Mononuclear cell (primary cell): ENCODE measurements around the gene CD300H. TPM values are rescaled to one million over a fixed set of nuclear protein-coding genes. Genes with fewer than 3 reads are reported as not detected.
"Not testable (repeated sequence)": the region's sequence is repeated elsewhere in the genome, so short reads cannot be mapped to it uniquely, and the experiment has no call there.

Experiments
- H3K27me3 ChIP-seq: 2 replicates; pipeline ENCODE4 v1.6.0; 2011; ENCODE audit warnings: low read length, control low read depth; ENCODE audit not compliant: insufficient read depth
- H3K4me1 ChIP-seq: 2 replicates; pipeline ENCODE4 v1.5.1; 2011; ENCODE audit warnings: mild to moderate bottlenecking, low read length, control low read depth; ENCODE audit not compliant: insufficient read depth
- H3K4me3 ChIP-seq: 2 replicates; pipeline ENCODE4 v1.5.1; 2011; ENCODE audit warnings: mild to moderate bottlenecking, low read length, moderate library complexity
- H3K9me3 ChIP-seq: 2 replicates; pipeline ENCODE4 v1.5.1; 2011; ENCODE audit warnings: low read depth, mild to moderate bottlenecking, control low read depth, low read length
- total RNA-seq: library from RNA; depleted of rRNA; stranded (reverse); fragments of >200 nt; gene quantifications from one replicate; pipeline ENCODE4 v1.2.3, GENCODE V29; 2012

CD300H gene
- total RNA-seq, 1 donor = 0.73 TPM

DNA sequence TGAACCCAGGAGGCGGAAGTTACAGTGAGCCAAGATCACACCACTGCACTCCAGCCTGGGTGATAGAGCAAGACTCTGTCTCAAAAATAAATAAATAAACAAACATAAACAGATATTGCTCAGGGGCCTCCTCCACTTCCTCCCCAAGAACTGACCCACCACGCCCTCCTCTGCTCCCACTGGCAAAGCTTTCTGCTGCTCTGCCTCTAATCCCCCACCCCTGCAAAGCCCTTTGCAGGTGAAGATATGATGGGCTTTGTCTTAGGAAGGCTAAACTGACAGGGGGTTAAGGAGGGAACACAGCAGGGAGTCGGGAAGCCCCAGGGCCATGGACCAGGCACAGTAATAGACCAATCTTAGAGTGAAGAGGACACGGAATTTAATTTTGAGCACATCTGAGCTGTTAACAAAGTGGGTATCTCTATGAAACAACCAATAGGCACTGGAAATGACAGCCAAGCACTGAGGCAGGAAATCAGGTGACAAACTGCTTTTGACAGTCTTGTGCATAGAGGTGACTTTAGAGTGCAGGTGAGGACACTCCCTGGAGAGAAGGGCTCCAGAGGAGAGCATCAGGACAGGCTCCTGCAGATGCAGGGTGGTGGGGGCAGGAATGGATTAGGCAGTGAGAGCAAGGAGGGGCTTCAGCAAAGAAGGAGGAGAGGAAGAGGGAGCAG is 31.2 kb upstream of the CD300H start:
- H3K27me3 ChIP-seq = no peaks in the 10 kb centered on the region
- H3K4me1 ChIP-seq = peaks cover 86% of the 10 kb centered on the region
- no peaks in the 10 kb centered on the region for H3K9me3 ChIP-seq
- H3K4me3 ChIP-seq = no peak overlapping the region

DNA sequence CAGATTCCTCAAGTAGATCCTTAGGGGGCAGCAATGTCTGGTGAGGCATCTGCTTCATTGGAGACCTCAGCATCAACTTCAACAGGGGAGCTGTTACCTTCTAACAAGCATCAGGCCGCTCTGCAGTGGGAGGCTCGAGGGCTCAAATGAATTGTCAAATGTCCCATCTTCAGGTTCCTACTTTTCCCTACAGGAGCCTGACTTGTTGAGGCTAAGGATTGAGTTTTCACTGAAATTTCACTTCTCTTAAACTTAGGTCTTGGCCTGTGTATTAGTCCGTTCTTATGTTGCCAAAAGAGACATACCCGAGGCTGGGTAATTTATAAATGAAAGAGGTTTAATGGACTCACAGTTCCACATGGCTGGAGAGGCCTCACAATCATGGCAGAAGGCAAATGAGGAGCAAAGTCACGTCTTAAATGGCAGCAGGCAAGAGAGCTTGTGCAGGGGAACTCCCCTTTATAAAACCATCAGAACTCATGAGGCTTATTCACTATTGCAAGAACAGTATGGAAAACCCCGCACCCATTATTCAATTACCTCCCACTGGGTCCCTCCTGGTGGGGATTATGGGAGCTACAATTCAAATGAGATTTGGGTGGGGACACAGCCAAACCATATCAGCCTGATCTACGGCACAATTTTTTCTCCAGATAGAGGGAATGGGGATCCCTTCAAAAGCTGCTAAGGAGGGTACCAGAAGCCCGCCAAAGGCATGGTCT is 29.9 kb upstream of the CD300H start:
- Histone ChIP-seq H3K27me3 (no peaks in the 10 kb centered on the region), H3K4me3 (no peak overlapping the region), H3K9me3 (no peaks in the 10 kb centered on the region), H3K4me1 (peaks cover 80% of the 10 kb centered on the region)

DNA sequence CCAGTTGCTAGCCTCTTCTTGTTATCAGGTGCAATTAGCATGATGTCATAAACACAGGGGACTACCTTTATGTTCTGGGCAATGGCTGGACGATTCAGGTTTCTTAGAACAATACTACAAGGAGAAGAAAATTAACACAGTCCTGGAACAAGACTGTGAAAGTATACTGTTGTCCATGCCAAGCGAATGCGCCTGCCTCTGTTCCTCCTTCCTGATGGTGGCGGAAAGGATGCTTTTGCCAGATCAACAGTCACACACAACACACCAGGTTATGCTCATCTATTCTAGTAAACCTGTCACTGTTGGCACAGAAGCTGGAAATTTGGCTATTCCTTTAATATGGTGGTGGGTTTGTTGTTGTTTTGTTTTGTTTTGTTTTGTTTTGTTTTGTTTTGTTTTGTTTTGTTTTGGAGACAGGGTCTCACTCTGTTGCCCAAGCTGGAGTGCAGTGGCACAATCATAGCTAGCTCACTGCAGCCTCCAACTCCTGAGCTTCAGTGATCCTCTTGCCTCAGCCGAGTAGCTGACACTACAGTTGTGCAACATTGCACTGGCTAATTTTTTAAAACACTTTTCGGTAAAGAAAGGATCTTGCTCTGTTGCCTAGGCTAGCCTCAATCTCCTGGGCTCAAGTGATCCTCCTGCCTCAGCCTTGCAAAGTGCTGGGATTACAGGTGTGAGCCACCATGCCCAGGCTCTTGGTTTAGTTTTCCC is 27.9 kb upstream of the CD300H start:
- no peaks in the 10 kb centered on the region for H3K27me3 ChIP-seq
- peaks cover 67% of the 10 kb centered on the region for H3K4me1 ChIP-seq
- no peaks in the 10 kb centered on the region for H3K9me3 ChIP-seq
- no peak overlapping the region for H3K4me3 ChIP-seq

DNA sequence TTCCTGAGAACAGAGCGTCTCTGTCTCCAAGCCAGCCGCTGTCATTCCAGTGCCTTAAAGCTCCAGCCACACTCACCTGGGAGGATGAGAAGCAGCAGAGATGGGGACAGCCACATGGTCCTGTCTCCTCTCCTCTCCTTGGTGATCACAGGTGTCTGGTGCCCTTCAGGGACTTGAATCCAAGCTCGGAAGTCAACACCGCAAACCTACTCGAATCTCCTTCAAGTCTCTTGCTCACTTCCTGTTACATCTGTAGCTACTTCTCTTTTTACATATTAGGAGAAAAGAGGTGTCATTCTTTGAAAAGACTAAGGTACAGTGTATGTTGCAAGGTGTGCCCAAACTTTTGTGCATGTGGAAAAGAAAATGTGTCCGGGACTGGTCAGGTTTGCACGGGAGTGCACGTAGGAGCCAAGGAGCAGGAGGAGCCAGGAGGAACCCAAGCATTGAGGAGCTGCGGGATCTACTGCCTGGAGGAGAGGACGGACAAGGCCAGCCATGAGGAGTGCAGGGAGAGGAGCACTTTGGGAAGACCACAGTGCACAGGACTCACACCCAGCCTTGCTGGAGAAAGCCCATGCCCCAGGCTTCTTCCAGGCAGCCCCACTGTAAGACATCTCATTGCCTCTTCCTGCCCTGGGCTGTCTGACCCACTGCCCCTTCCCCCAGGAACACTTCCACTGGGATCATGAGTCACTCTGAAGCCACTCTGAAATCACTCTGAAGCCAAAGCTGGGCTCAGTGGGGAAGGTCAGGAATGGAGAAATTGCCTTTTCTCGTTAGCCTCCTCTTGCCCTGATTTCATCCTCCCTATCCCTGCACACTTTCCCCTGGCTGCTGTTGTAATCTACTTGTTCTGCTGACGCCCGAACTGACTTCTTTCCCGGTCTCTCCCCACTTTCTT is 25.0 kb upstream of the CD300H start, which contains the start of gene CD300LD:
Gene CD300LD, minus strand, starts transcription at position 197 of the 904 bp plus-strand sequence. Its CDS starts 81 bp downstream, at position 116.
- H3K4me3 ChIP-seq = no peak within 1 kb of the TSS
- H3K4me1 ChIP-seq = peaks cover 39% of the 10 kb centered on the region
- H3K9me3 ChIP-seq = no peaks in the 10 kb centered on the region
- H3K27me3 ChIP-seq = no peaks in the 10 kb centered on the region

DNA sequence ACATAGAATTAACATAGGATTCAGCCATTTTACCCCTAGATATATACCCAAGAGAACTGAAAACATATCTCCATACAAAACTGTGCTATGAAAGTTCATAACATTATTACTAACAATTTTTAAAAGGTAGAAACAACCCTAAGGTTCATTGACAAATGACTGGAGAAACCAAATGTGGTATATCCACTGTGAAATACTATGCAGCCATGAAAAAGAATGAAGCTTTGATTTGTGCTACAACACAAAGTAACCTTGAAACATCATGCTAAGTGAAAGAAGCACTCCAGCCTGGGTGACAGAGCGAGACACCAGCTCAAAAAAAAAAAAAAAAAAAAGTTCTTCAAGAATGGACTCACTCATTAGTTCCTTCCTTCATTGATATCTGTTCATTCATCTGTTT is 24.2 kb upstream of the CD300H start:
- no peak overlapping the region for H3K4me3 ChIP-seq
- no peaks in the 10 kb centered on the region for H3K9me3 ChIP-seq
- H3K4me1 ChIP-seq = peaks cover 31% of the 10 kb centered on the region
- no peaks in the 10 kb centered on the region for H3K27me3 ChIP-seq

DNA sequence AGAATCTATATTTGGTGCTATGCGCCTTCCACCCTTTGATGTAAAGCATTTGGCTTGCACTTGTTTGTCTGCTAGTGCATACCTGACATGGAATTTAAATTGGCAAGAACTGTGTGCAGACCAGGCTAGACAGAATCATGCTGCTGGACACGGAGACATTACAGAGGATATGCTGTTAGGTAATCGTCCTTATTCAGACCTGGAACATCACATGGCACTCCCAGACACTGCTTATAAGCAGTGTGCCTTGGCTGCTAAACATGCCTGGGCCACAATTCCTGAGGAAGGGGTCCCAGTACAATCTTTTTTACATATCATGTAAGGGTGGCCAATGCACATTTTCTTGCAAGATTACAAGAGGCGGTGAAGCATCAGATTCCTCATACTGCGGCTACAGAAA is 18.4 kb upstream of the CD300H start:
- Histone ChIP-seq H3K9me3 (no peaks in the 10 kb centered on the region), H3K4me1 (no peaks in the 10 kb centered on the region), H3K27me3 (no peaks in the 10 kb centered on the region), H3K4me3 (no peak overlapping the region)

DNA sequence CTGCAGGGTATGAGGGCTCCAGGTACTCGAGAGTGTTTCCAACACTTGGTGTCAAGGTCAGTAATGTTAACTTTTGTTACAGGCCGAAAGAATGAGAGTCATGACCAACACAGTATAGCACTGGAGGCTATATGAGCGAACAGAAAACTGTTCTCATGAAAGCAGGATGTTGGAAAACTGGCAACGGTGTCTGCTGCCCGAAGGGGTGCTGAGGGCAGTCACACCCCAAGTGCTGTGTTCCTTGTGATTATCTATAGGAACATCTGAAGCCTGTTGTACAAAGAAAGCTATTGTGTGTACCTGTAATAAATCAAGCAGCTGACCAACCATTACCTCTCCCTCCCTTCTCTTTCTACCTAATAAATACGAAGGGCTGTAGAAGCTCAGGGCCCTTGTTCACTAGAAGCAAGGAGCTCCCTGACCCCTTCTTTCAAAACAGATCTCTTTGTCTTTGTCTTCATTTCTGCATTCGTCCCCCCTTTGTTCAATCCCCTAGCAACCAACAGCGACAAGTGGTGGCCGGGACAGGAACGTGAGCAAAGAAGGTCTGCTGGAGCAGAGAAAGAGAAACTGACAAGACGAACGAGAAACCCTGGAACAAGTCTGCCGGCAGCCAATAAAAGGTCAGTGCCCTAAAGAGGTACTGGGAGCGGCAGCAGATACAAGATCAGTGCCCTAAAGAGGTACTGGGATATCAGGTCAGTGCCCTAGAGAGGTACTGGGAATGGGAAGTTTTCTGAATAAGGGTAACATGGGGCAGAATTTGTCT is 17.2 kb upstream of the CD300H start:
- peaks cover 9% of the 10 kb centered on the region for H3K4me1 ChIP-seq
- no peaks in the 10 kb centered on the region for H3K27me3 ChIP-seq
- no peaks in the 10 kb centered on the region for H3K9me3 ChIP-seq
- no peak overlapping the region for H3K4me3 ChIP-seq

DNA sequence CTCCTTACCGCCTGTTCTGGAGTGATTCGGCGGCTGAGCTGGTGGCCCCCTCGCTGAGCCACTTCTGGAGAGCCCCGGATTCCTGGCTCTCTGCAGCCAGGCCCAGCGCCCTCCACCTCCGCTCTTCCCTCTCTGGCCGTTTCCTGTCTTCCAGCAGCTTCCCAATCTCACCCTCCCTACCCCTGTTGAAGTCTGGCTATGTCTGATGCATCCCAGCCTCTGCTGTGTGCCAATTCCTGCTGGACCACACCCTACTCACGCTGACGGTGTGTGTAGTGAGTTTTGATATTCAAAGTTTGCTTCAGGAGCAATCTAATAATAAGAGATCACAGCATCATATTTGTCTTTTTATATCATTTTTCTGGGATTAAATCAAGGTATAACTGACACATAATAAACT is 15.3 kb upstream of the CD300H start:
- Histone ChIP-seq H3K9me3 (no peaks in the 10 kb centered on the region), H3K4me3 (no peak overlapping the region), H3K27me3 (no peaks in the 10 kb centered on the region), H3K4me1 (peaks cover 13% of the 10 kb centered on the region)

DNA sequence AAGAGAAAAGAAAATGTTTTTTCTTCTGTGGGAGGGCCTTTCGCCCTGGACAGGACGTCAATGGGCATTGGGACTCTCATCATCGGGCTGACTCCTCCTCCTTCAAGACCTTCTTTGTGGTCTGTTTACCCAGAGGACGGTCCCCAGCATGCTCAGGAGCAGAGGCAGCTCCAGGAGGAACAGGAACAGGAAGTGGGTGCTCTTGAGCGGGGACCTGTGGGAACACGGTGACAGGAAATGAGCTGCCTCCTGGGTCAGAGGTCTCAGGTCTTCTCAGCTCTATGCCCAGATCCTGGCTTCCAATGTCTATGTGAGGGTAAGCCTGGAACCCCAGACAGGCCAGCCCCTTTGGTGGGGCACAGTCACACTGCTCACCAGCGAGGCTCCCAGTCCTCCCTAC is 12.6 kb upstream of the CD300H start:
- H3K9me3 ChIP-seq = no peaks in the 10 kb centered on the region
- peaks cover 13% of the 10 kb centered on the region for H3K4me1 ChIP-seq
- H3K4me3 ChIP-seq = no peak overlapping the region

DNA sequence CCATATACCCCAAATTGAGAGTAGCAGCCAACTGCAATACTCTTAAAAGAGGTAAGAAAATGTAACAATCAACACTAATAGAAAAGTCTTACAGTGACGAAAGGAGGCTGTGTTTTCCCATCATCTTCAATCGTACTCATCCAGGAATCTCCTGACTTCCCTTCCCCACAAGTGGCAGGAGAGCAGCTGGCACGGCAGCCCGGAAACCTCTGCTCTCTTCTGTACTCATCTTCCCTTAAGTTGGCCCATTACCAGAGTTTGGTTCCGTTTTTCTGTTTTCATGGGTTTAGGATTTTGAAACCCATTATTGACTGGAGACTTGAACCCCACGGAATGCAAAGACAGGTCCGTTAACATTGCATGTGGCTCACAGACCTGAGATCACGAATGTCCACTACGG is 11.7 kb upstream of the CD300H start:
- Histone ChIP-seq H3K4me3 (no peak overlapping the region), H3K27me3 (no peaks in the 10 kb centered on the region), H3K4me1 (peaks cover 13% of the 10 kb centered on the region), H3K9me3 (no peaks in the 10 kb centered on the region)

More for the DNA sequence above, 12.6 kb upstream of the CD300H start:
- no peaks in the 10 kb centered on the region for H3K27me3 ChIP-seq

DNA sequence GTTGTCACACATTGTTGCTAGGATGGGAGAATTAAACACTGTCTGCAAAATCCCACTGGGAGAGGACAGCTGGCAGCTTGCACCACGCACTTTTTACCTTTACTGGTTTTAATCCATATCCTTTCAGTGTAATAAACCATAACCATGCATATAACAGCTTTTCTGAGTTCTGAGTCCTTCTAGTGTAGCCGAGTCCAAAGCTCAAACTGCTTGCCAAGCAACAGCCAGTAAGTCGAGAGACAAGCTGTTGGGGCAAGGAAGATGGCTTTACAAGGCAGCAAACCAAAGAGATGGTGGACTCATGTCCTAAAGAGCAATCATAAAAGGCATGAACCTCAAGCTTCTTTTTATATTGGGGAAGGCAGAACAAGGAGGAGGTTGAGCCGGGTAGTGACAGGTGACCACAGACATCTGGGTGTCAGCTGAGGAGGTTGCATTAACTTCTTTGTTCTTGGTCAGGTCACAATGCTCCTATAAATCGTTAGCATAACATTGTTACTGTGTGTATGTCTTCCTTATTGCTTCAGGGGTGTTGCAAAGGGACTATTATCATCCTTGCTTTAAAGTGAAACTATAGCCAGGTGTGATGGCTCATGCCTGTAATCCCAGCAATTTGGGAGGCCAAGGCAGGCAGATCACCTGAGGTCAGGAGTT is 7.3 kb upstream of the CD300H start:
- Histone ChIP-seq H3K9me3 (no peaks in the 10 kb centered on the region), H3K4me1 (peaks cover 31% of the 10 kb centered on the region), H3K27me3 (no peaks in the 10 kb centered on the region), H3K4me3 (no peak overlapping the region)

DNA sequence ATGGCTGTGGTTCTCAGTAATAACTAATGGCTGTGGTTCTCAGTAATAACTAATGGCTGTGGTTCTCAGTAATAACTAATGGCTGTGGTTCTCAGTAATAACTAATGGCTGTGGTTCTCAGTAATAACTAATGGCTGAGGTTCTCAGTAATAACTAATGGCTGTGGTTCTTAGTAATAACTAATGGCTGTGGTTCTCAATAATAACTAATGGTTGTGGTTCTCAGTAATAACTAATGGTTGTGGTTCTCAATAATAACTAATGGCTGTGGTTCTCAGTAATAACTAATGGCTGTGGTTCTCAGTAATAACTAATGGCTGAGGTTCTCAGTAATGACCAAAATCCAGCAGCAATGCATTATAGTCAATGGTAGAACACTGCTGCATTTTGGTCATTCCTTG is 6.3 kb upstream of the CD300H start:
- not testable (repeated sequence) for H3K4me3 ChIP-seq, H3K9me3 ChIP-seq, H3K27me3 ChIP-seq
- peaks cover 35% of the 10 kb centered on the region for H3K4me1 ChIP-seq

DNA sequence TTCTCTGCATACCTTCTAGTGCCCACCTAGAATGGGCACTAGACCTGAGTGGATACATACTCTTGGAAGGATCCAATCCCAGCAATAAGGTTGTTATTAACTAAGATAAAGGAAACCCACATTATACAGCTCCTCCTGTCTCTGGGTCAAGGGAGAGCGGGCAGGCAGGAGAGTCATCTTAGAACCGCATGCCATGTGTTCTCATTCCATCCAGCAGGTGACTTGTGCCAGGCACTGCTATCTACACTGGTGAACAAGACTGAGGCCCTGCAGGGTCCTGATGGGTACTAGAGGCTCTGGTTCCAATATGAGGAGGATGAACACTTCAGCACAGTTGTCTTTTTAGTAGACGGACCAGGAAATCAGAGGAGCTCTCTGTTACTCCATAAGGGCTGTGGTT is 5.9 kb upstream of the CD300H start:
- no peaks in the 10 kb centered on the region for H3K9me3 ChIP-seq
- H3K27me3 ChIP-seq = no peaks in the 10 kb centered on the region
- no peak overlapping the region for H3K4me3 ChIP-seq
- H3K4me1 ChIP-seq = peaks cover 40% of the 10 kb centered on the region
